GM12873 (cell line): ENCODE data around the gene MEGF6.

Experiments
- CTCF ChIP-seq: IDR thresholded peaks from 2 replicates; pipeline ENCODE4 v1.5.1; 2012; ENCODE audit warnings: low read depth, mild to moderate bottlenecking, moderate library complexity, low read length, control low read depth; ENCODE audit not compliant: insufficient read depth; ENCODE audit errors: missing control alignments

MEGF6 gene

GRCh38 chr1:3440711-3441409, 170.4 kb downstream of the MEGF6 start:
- no peak for TF ChIP-seq CTCF

- TF ChIP-seq CTCF, result no peak
Measured at GRCh38 chr1:3440300-3440681, 171.0 kb downstream of the MEGF6 start.
